ENCODE data around the gene XDH. TPM values are rescaled to one million over a fixed set of nuclear protein-coding genes. Genes with fewer than 3 reads are reported as not detected.

Gene XDH
- total RNA-seq, 1 donor from 2014 or later: 1.0 TPM

DNA sequence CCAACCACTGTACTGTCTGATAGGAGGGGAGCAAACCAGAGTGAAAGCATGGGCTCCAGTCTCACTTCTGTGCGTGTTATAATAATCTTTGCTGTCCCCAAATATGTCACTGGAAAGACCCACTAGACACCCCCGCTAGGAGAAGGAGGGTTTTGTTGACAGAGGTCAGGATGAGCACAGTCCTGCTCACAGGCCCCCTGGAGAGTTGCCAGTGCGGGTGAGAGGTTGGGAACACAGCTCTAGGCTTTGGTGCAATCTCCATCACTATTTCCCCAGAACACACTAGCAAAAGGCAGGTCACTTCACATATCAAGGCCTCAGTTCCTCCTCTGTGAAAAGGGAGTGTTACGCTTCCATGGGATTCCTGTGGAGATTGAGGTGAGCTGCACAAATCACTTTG lies 9.7 kb downstream of the XDH start:
- no peaks in the 10 kb centered on the region for H3K9me3 Mint-ChIP-seq (ENCODE audit: unreplicated experiment)
- H3K4me1 Mint-ChIP-seq (ENCODE audit: unreplicated experiment): peaks cover 16% of the 10 kb centered on the region
- TF ChIP-seq, protein P1, sequence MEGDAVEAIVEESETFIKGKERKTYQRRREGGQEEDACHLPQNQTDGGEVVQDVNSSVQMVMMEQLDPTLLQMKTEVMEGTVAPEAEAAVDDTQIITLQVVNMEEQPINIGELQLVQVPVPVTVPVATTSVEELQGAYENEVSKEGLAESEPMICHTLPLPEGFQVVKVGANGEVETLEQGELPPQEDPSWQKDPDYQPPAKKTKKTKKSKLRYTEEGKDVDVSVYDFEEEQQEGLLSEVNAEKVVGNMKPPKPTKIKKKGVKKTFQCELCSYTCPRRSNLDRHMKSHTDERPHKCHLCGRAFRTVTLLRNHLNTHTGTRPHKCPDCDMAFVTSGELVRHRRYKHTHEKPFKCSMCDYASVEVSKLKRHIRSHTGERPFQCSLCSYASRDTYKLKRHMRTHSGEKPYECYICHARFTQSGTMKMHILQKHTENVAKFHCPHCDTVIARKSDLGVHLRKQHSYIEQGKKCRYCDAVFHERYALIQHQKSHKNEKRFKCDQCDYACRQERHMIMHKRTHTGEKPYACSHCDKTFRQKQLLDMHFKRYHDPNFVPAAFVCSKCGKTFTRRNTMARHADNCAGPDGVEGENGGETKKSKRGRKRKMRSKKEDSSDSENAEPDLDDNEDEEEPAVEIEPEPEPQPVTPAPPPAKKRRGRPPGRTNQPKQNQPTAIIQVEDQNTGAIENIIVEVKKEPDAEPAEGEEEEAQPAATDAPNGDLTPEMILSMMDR (IDR thresholded peaks at IDR 0.05; ENCODE audit: unreplicated experiment): no peak
- DNase-seq (ENCODE audit: low spot score): no peak
- H3K4me3 Mint-ChIP-seq (ENCODE audit: unreplicated experiment): no peak overlapping the region
- no peaks in the 10 kb centered on the region for H3K36me3 Mint-ChIP-seq (ENCODE audit: low read depth, unreplicated experiment)
- H3K27me3 Mint-ChIP-seq (ENCODE audit: unreplicated experiment): peaks cover 1% of the 10 kb centered on the region
- no peak overlapping the region for H3K27ac Mint-ChIP-seq (ENCODE audit: unreplicated experiment)

DNA sequence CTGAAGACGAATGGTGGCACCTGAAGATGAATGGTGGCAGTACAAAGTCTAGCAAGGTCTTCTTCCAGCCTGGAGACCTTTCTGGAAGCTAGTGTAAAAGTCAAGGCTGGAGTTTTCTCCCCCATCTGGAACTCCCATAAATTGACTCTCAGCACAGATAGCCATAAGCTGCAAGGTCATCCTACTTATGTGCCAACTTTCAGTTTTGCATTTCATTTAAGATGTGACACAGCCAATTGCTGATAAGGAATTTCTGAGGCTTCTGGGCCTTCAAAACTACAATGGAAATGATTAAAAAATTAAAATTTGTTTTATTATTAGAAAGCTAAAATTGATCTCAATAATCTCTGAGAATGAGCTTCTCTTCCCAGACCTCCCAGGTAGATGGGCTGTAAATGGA lies 10.2 kb downstream of the XDH start:
- no peak overlapping the region for H3K27ac Mint-ChIP-seq (ENCODE audit: unreplicated experiment)
- H3K36me3 Mint-ChIP-seq (ENCODE audit: low read depth, unreplicated experiment): no peaks in the 10 kb centered on the region
- H3K9me3 Mint-ChIP-seq (ENCODE audit: unreplicated experiment): no peaks in the 10 kb centered on the region
- no peak overlapping the region for H3K4me3 Mint-ChIP-seq (ENCODE audit: unreplicated experiment)
- H3K27me3 Mint-ChIP-seq (ENCODE audit: unreplicated experiment): peaks cover 1% of the 10 kb centered on the region
- H3K4me1 Mint-ChIP-seq (ENCODE audit: unreplicated experiment): peaks cover 16% of the 10 kb centered on the region
- DNase-seq (ENCODE audit: low spot score): no peak
- TF ChIP-seq, protein P1 (IDR thresholded peaks at IDR 0.05; ENCODE audit: unreplicated experiment): no peak

DNA sequence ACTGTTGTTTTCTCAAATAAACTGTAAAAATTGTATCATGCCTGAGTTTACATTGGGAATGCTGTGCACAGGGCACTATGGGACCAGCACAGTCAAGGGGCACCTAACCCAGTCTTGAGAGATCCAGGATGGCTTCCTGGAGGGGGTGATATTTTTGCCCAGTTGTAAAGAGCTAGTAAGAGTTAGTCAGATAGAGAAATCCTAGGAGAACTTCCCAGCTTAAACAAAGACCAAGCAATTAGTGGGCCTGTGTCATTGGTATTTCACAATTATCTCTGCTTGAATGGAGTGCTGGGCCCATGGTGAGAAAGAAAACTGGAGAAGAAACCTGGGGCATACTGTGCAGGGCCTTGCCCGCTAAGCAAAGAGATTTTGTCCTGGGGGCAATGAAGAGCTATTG lies 12.2 kb downstream of the XDH start:
- TF ChIP-seq, protein P1 (IDR thresholded peaks at IDR 0.05; ENCODE audit: unreplicated experiment): no peak
- H3K4me3 Mint-ChIP-seq (ENCODE audit: unreplicated experiment): no peak overlapping the region
- peaks cover 16% of the 10 kb centered on the region for H3K4me1 Mint-ChIP-seq (ENCODE audit: unreplicated experiment)
- no peak overlapping the region for H3K27ac Mint-ChIP-seq (ENCODE audit: unreplicated experiment)
- H3K27me3 Mint-ChIP-seq (ENCODE audit: unreplicated experiment): peaks cover 1% of the 10 kb centered on the region
- H3K9me3 Mint-ChIP-seq (ENCODE audit: unreplicated experiment): no peaks in the 10 kb centered on the region
- DNase-seq (ENCODE audit: low spot score): no peak
- no peaks in the 10 kb centered on the region for H3K36me3 Mint-ChIP-seq (ENCODE audit: low read depth, unreplicated experiment)

- no peak overlapping the region for H3K4me3 Mint-ChIP-seq (ENCODE audit: unreplicated experiment)
- H3K27ac Mint-ChIP-seq (ENCODE audit: unreplicated experiment): no peak overlapping the region
- no peak for DNase-seq (ENCODE audit: low spot score)
- H3K9me3 Mint-ChIP-seq (ENCODE audit: unreplicated experiment): no peaks in the 10 kb centered on the region
- H3K27me3 Mint-ChIP-seq (ENCODE audit: unreplicated experiment): peaks cover 1% of the 10 kb centered on the region
- peaks cover 16% of the 10 kb centered on the region for H3K4me1 Mint-ChIP-seq (ENCODE audit: unreplicated experiment)
- no peaks in the 10 kb centered on the region for H3K36me3 Mint-ChIP-seq (ENCODE audit: low read depth, unreplicated experiment)
- TF ChIP-seq, protein P1 (IDR thresholded peaks at IDR 0.05; ENCODE audit: unreplicated experiment): no peak
Observed at GRCh38 chr2:31401580-31401979, 13.0 kb downstream of the XDH start.

DNA sequence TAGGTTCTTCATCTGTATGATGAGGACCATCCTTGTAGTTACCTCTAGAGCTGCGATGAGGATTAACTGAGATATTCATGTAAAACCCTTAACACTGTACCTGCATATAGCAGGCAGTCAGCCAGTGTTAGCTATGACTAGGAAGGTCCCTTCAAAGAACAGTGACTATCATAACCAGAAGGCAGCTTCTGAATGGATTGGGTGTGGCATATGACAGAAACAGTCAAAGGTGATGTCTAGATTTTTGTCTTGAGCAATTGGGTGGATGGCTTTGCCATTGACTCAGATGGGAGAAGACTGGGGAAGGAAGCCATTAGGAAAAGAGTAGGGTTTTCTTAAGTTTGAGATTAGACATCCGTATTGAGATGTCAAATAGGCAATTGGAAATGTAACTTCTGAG lies 15.7 kb downstream of the XDH start:
- no peaks in the 10 kb centered on the region for H3K9me3 Mint-ChIP-seq (ENCODE audit: unreplicated experiment)
- no peak overlapping the region for H3K27ac Mint-ChIP-seq (ENCODE audit: unreplicated experiment)
- H3K4me3 Mint-ChIP-seq (ENCODE audit: unreplicated experiment): no peak overlapping the region
- H3K4me1 Mint-ChIP-seq (ENCODE audit: unreplicated experiment): peaks cover 18% of the 10 kb centered on the region
- TF ChIP-seq, protein P1 (IDR thresholded peaks at IDR 0.05; ENCODE audit: unreplicated experiment): no peak
- H3K36me3 Mint-ChIP-seq (ENCODE audit: low read depth, unreplicated experiment): no peaks in the 10 kb centered on the region
- DNase-seq (ENCODE audit: low spot score): no peak
- H3K27me3 Mint-ChIP-seq (ENCODE audit: unreplicated experiment): no peaks in the 10 kb centered on the region
